Trophoblast cell (in vitro differentiated cells and primary cell): Measurements from ENCODE around the gene CNST.
A peak's percentile ranks its signal among the peaks of the same experiment; 100 is the strongest.

Source experiments
- DNase-seq, 2 donors: peaks; one replicate each; pipeline ENCODE4 v3.0.0-alpha.2; 2016
- H2AFZ ChIP-seq: 2 replicates; pipeline ENCODE4 v1.6.1; 2013; ENCODE audit warnings: low read length, moderate library complexity, mild to moderate bottlenecking; ENCODE audit not compliant: insufficient read depth, poor library complexity
- H2AK5ac ChIP-seq: 2 replicates; pipeline ENCODE4 v1.6.1; 2013; ENCODE audit warnings: mild to moderate bottlenecking, low read length
- H2BK120ac ChIP-seq: 2 replicates; pipeline ENCODE4 v1.6.1; 2013; ENCODE audit warnings: low read length, mild to moderate bottlenecking, moderate library complexity; ENCODE audit not compliant: insufficient read depth, poor library complexity
- H2BK12ac ChIP-seq: 2 replicates; pipeline ENCODE4 v1.6.1; 2013; ENCODE audit warnings: mild to moderate bottlenecking, low read length, moderate library complexity
- H2BK5ac ChIP-seq: 2 replicates; pipeline ENCODE4 v1.6.1; 2013; ENCODE audit warnings: low read length, low read depth, moderate library complexity, mild to moderate bottlenecking; ENCODE audit not compliant: poor library complexity
- H3K14ac ChIP-seq: 2 replicates; pipeline ENCODE4 v1.6.1; 2013; ENCODE audit warnings: mild to moderate bottlenecking, low read length
- H3K18ac ChIP-seq: 2 replicates; pipeline ENCODE4 v1.6.1; 2013; ENCODE audit warnings: mild to moderate bottlenecking, low read length
- H3K23ac ChIP-seq: 2 replicates; pipeline ENCODE4 v1.6.1; 2013; ENCODE audit warnings: low read length
- H3K27ac ChIP-seq: 2 replicates; pipeline ENCODE4 v1.5.1; 2013; ENCODE audit warnings: low read depth, mild to moderate bottlenecking, inconsistent platforms, low read length, moderate library complexity
- H3K27me3 ChIP-seq: 2 replicates; pipeline ENCODE4 v1.6.1; 2013; ENCODE audit warnings: inconsistent platforms, mild to moderate bottlenecking, low read length, moderate library complexity; ENCODE audit not compliant: insufficient read depth
- H3K36me3 ChIP-seq, 2 experiments: 1 replicate in 1 of 2; 2 replicates in 1 of 2; pipeline ENCODE4 v1.6.1; 2013; ENCODE audit warnings: low read length in 2 of 2, mild to moderate bottlenecking in 2 of 2, moderate library complexity in 1 of 2; ENCODE audit not compliant: insufficient read depth in 2 of 2, control insufficient read depth in 1 of 2
- H3K4ac ChIP-seq: 2 replicates; pipeline ENCODE4 v1.6.1; 2013; ENCODE audit warnings: low read depth, mild to moderate bottlenecking, low read length, moderate library complexity
- H3K4me1 ChIP-seq, 2 experiments: 1 replicate in 1 of 2; 2 replicates in 1 of 2; pipeline ENCODE4 v1.6.1; 2013; ENCODE audit warnings: low read length in 2 of 2, mild to moderate bottlenecking in 2 of 2, moderate library complexity in 1 of 2; ENCODE audit not compliant: insufficient read depth in 2 of 2, control insufficient read depth in 1 of 2
- H3K4me2 ChIP-seq: 2 replicates; pipeline ENCODE4 v1.6.1; 2013; ENCODE audit warnings: inconsistent platforms, mild to moderate bottlenecking, low read length, moderate library complexity
- H3K4me3 ChIP-seq: 2 replicates; pipeline ENCODE4 v1.5.1; 2013; ENCODE audit warnings: mild to moderate bottlenecking, low read depth, low read length, inconsistent platforms
- H3K79me1 ChIP-seq: one replicate; pipeline ENCODE4 v1.6.1; 2013; ENCODE audit warnings: low read length
- H3K79me2 ChIP-seq: 2 replicates; pipeline ENCODE4 v1.6.1; 2013; ENCODE audit warnings: low read length, mild to moderate bottlenecking; ENCODE audit not compliant: control insufficient read depth, insufficient read depth, poor library complexity
- H3K9ac ChIP-seq: 2 replicates; pipeline ENCODE4 v1.6.1; 2013; ENCODE audit warnings: mild to moderate bottlenecking, low read length
- H3K9me3 ChIP-seq: 2 replicates; pipeline ENCODE4 v1.6.1; 2013; ENCODE audit warnings: low read depth, mild to moderate bottlenecking, control low read depth, inconsistent platforms, low read length; ENCODE audit not compliant: insufficient read depth
- H4K12ac ChIP-seq: 2 replicates; pipeline ENCODE4 v1.6.1; 2013; ENCODE audit warnings: low read depth, mild to moderate bottlenecking, low read length, moderate library complexity
- H4K8ac ChIP-seq: 2 replicates; pipeline ENCODE4 v1.6.1; 2013; ENCODE audit warnings: low read depth, mild to moderate bottlenecking, low read length, moderate library complexity
- H4K91ac ChIP-seq: one replicate; pipeline ENCODE4 v1.6.1; 2013; ENCODE audit warnings: low read depth, mild to moderate bottlenecking, low read length, moderate library complexity
- WGBS: extraction: QIAGEN DNeasy Blood & Tissue Kit; methylation state at CpG from one replicate; pipeline ENCODE4 v1.1.7; 2013; ENCODE audit warnings: missing lambda C conversion rate; ENCODE audit not compliant: insufficient read length, insufficient coverage; ENCODE audit errors: extremely low coverage; 5-methylcytosine and 5-hydroxymethylcytosine counted together

The CNST gene

DNA sequence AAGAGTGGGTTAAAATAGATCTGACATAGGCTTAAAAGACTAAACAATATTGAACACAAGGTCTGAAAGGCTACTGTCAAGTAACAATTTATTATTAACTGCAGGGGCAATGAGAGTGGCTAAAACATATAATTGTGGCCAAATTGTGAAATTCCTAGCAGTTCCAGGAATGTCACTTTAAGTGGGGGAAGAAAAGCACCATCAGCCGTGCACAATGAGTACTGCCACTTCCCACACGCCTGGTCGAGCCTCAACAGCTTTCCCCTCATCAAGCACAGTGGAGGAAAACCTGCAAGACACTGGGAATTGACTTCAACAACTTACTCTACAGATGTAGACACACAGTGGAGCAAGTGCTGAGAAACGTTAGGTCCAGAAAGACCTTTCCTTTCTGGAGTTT, 16.6 kb upstream of the CNST start:
- H3K27me3 ChIP-seq, result no peaks in the 10 kb centered on the region
- no peak overlapping the region for H3K4ac ChIP-seq
- H3K4me2 ChIP-seq, result no peak overlapping the region
- H3K4me1 ChIP-seq, result peaks cover 0 to 1% of the 10 kb centered on the region in 2 experiments
- no CpG with 5 or more reads among the region's 4 CpGs for WGBS
- no peaks in the 10 kb centered on the region for H3K79me2 ChIP-seq
- no peak overlapping the region for H3K9ac ChIP-seq
- no peaks in the 10 kb centered on the region for H3K9me3 ChIP-seq
- no peak overlapping the region for H4K91ac ChIP-seq
- no peaks in the 10 kb centered on the region for H3K79me1 ChIP-seq
- no peak overlapping the region for H2AFZ ChIP-seq
- no peak overlapping the region for H2AK5ac ChIP-seq
- no peak overlapping the region for H4K8ac ChIP-seq
- H2BK12ac ChIP-seq, result no peak overlapping the region
- H3K23ac ChIP-seq, result no peak overlapping the region
- no peak for DNase-seq
- H3K27ac ChIP-seq, result no peak overlapping the region
- no peak overlapping the region for H2BK120ac ChIP-seq
- no peak overlapping the region for H2BK5ac ChIP-seq
- no peak overlapping the region for H3K18ac ChIP-seq
- H4K12ac ChIP-seq, result no peak overlapping the region
- no peak overlapping the region for H3K4me3 ChIP-seq
- H3K14ac ChIP-seq, result no peak overlapping the region
- H3K36me3 ChIP-seq, result peaks cover 24 to 31% of the 10 kb centered on the region in 2 experiments

DNA sequence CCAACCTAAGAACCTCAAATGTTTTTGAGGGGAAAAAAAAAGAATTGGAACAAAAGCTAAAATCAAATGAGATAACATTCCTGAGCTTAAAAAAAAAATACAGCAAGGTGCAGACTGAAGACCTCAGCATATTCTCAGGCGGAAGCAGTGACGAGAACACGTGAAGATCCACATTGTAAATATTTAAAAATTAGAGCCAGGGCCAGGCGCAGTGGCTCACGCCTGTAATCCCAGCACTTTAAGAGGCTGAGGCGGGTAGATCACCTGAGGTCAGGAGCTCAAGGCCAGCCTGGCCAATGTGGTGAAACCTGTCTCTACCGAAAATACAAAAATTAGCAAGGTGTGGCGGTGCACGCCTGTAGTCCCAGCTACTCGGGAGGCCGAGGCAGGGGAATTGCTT, 15.9 kb upstream of the CNST start:
- no peak overlapping the region for H3K4me2 ChIP-seq
- peaks cover 28 to 30% of the 10 kb centered on the region in 2 experiments for H3K36me3 ChIP-seq
- H3K4me1 ChIP-seq, result peaks cover 0 to 1% of the 10 kb centered on the region in 2 experiments
- no CpG with 5 or more reads among the region's 11 CpGs for WGBS
- no peak overlapping the region for H3K23ac ChIP-seq
- H2AFZ ChIP-seq, result no peak overlapping the region
- H3K4ac ChIP-seq, result no peak overlapping the region
- no peak overlapping the region for H2BK5ac ChIP-seq
- no peak overlapping the region for H2BK120ac ChIP-seq
- no peak overlapping the region for H4K91ac ChIP-seq
- DNase-seq, result no peak
- no peak overlapping the region for H4K12ac ChIP-seq
- no peaks in the 10 kb centered on the region for H3K9me3 ChIP-seq
- H3K14ac ChIP-seq, result no peak overlapping the region
- H3K27ac ChIP-seq, result no peak overlapping the region
- no peaks in the 10 kb centered on the region for H3K79me2 ChIP-seq
- H2AK5ac ChIP-seq, result no peak overlapping the region
- H3K9ac ChIP-seq, result no peak overlapping the region
- no peak overlapping the region for H3K4me3 ChIP-seq
- no peak overlapping the region for H2BK12ac ChIP-seq
- no peaks in the 10 kb centered on the region for H3K27me3 ChIP-seq
- no peak overlapping the region for H4K8ac ChIP-seq
- H3K18ac ChIP-seq, result no peak overlapping the region
- H3K79me1 ChIP-seq, result no peaks in the 10 kb centered on the region

DNA sequence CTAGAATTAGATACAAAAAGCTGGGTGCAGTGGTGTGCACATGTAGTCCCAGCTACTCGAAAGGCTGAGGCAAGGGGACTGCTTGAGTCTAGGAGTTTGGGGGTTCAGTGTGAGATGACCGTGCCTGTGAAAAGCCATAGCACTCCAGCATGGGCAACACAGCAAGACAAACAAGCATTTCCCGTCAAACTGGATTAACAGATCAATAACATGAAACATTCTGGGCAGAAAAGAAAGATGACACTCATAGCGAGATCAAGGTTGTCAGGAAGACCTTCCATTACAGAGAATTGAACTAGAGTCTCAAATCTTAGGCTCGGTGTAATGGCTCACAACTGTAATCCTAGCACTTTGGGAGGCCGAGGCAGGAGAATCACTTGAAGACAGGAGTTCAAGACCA, 14.1 kb upstream of the CNST start:
- H4K91ac ChIP-seq, result no peak overlapping the region
- H3K9me3 ChIP-seq, result no peaks in the 10 kb centered on the region
- no peaks in the 10 kb centered on the region for H3K79me1 ChIP-seq
- no peak overlapping the region for H2BK120ac ChIP-seq
- H4K8ac ChIP-seq, result no peak overlapping the region
- no peak overlapping the region for H3K18ac ChIP-seq
- no peak overlapping the region for H2AFZ ChIP-seq
- H3K4me2 ChIP-seq, result no peak overlapping the region
- H3K23ac ChIP-seq, result peak overlapping the region; percentile 81
- peaks cover 25 to 30% of the 10 kb centered on the region in 2 experiments for H3K36me3 ChIP-seq
- no peak overlapping the region for H2BK5ac ChIP-seq
- H3K4ac ChIP-seq, result no peak overlapping the region
- no peak overlapping the region for H4K12ac ChIP-seq
- H3K79me2 ChIP-seq, result no peaks in the 10 kb centered on the region
- H3K9ac ChIP-seq, result no peak overlapping the region
- no peaks in the 10 kb centered on the region for H3K27me3 ChIP-seq
- WGBS, result no CpG with 5 or more reads among the region's 6 CpGs
- H3K4me1 ChIP-seq, result peaks cover 0 to 1% of the 10 kb centered on the region in 2 experiments
- no peak overlapping the region for H2BK12ac ChIP-seq
- no peak for DNase-seq
- no peak overlapping the region for H3K27ac ChIP-seq
- H3K4me3 ChIP-seq, result no peak overlapping the region
- H2AK5ac ChIP-seq, result no peak overlapping the region
- H3K14ac ChIP-seq, result no peak overlapping the region

DNA sequence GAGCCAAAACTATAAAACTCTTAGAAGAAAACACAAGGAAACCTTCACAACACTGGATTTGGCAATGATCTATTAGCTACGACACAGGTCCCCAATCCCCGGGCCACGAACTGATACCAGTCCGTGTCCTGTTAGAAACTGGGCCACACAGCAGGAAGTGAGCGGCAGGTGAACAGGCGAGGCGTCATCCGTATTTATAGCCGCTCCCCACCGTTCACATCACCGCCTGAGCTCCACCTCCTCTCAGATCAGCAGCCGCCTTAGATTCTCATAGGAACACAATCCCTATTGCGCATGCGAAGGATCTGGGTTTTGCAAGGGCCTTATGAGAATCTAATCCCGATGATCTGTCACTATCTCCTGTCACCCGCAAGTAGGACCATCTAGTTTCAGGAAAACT, 12.1 kb upstream of the CNST start:
- no peak overlapping the region for H2BK12ac ChIP-seq
- no CpG with 5 or more reads among the region's 16 CpGs for WGBS
- no peaks in the 10 kb centered on the region for H3K27me3 ChIP-seq
- no peak overlapping the region for H3K14ac ChIP-seq
- no peak overlapping the region for H2AK5ac ChIP-seq
- no peak overlapping the region for H3K9ac ChIP-seq
- H3K4me3 ChIP-seq, result no peak overlapping the region
- peaks cover 22 to 28% of the 10 kb centered on the region in 2 experiments for H3K36me3 ChIP-seq
- H3K27ac ChIP-seq, result no peak overlapping the region
- no peaks in the 10 kb centered on the region for H3K9me3 ChIP-seq
- no peak overlapping the region for H3K4ac ChIP-seq
- H3K4me1 ChIP-seq, result peaks cover 0 to 1% of the 10 kb centered on the region in 2 experiments
- H3K23ac ChIP-seq, result no peak overlapping the region
- no peak overlapping the region for H3K18ac ChIP-seq
- H2AFZ ChIP-seq, result no peak overlapping the region
- no peak overlapping the region for H2BK5ac ChIP-seq
- no peaks in the 10 kb centered on the region for H3K79me2 ChIP-seq
- H3K79me1 ChIP-seq, result no peaks in the 10 kb centered on the region
- no peak overlapping the region for H3K4me2 ChIP-seq
- H2BK120ac ChIP-seq, result no peak overlapping the region
- H4K12ac ChIP-seq, result no peak overlapping the region
- H4K91ac ChIP-seq, result no peak overlapping the region
- no peak for DNase-seq
- H4K8ac ChIP-seq, result no peak overlapping the region
